T-cell (primary cell): ENCODE data around the gene RYR2. TPM values are rescaled to one million over a fixed set of nuclear protein-coding genes. Genes with fewer than 3 reads are reported as not detected.

Experiments used
- ATAC-seq, 4 experiments: fragments of 200-7000 bp in 3 of 4; fragments of 150-1000 bp in 1 of 4; cut with Tn5 transposase; replicated peaks in 1 of 4; 1 replicate in 3 of 4; 2 replicates in 1 of 4; pipeline ENCODE4 v1.10.0; 2021; ENCODE audit warnings: moderate library complexity in 3 of 4, mild to moderate bottlenecking in 2 of 4, moderate number of reproducible peaks in 1 of 4
- CTCF ChIA-PET, 2 donors: fragments of 300-600 bp; sonication (Branson Sonifier 250); formaldehyde crosslinking; loops; one replicate each; lab custom pipeline; 2022; ENCODE audit warnings: antibody characterized with exemption in 2 of 2; lab: Charles Lee
- POLR2A ChIA-PET, 2 donors: fragments of 300-600 bp; sonication (Branson Sonifier 250); formaldehyde crosslinking; loops; one replicate each; lab custom pipeline; 2022; ENCODE audit warnings: antibody characterized with exemption in 2 of 2; lab: Charles Lee
- DNase-seq, 35 experiments: peaks; one replicate each; pipeline versions ENCODE4 v3.0.0 to v3.0.0-alpha.2; 2013 to 2023
- H3K27ac ChIP-seq: one replicate; pipeline ENCODE4 v1.5.1; 2013; ENCODE audit warnings: low read length
- H3K27me3 ChIP-seq, 2 experiments: replicated peaks in 1 of 2; 1 replicate in 1 of 2; 2 replicates in 1 of 2; pipeline versions ENCODE4 v1.6.1 to v1.7.0; 2013; ENCODE audit warnings: low read length in 1 of 2, mixed read lengths in 1 of 2; ENCODE audit not compliant: control insufficient read depth in 2 of 2, insufficient read depth in 2 of 2; ENCODE audit errors: extremely low read depth in 1 of 2
- H3K36me3 ChIP-seq, 2 donors: 1 replicate in 1 of 2; 2 replicates in 1 of 2; pipeline versions ENCODE4 v1.6.1 to v1.7.0; 2013; ENCODE audit warnings: low read length in 1 of 2; ENCODE audit not compliant: control insufficient read depth in 2 of 2, insufficient read depth in 1 of 2; ENCODE audit errors: extremely low read depth in 1 of 2
- H3K4me1 ChIP-seq, 2 experiments: 1 replicate in 1 of 2; 2 replicates in 1 of 2; pipeline versions ENCODE4 v1.6.1 to v1.7.0; 2013; ENCODE audit warnings: low read length in 2 of 2, mixed read lengths in 1 of 2; ENCODE audit not compliant: insufficient read depth in 2 of 2, control insufficient read depth in 1 of 2; ENCODE audit errors: extremely low read depth in 1 of 2
- H3K4me3 ChIP-seq, 2 donors: 1 replicate in 1 of 2; 2 replicates in 1 of 2; pipeline versions ENCODE4 v1.5.1 to v1.7.0; 2013; ENCODE audit warnings: mild to moderate bottlenecking in 2 of 2, low read length in 1 of 2, moderate library complexity in 1 of 2; ENCODE audit not compliant: control insufficient read depth in 1 of 2; ENCODE audit errors: extremely low read depth in 1 of 2
- H3K9me3 ChIP-seq: 2 replicates; pipeline ENCODE4 v1.7.0; 2013
- H3K27ac Mint-ChIP-seq, 2 donors: one replicate each; pipeline ENCODE4 v1.8.0; 2020 to 2021; ENCODE audit warnings: mild to moderate bottlenecking in 2 of 2, mixed read lengths in 2 of 2
- H3K27me3 Mint-ChIP-seq, 2 donors: one replicate each; pipeline ENCODE4 v1.8.0; 2021 to 2022; ENCODE audit warnings: mixed read lengths in 2 of 2
- H3K36me3 Mint-ChIP-seq: one replicate; pipeline ENCODE4 v1.8.0; 2021; ENCODE audit warnings: mixed read lengths
- H3K4me1 Mint-ChIP-seq, 3 donors: one replicate each; pipeline ENCODE4 v1.8.0; 2020 to 2022; ENCODE audit warnings: mixed read lengths in 3 of 3, mild to moderate bottlenecking in 1 of 3
- H3K4me3 Mint-ChIP-seq, 3 donors: one replicate each; pipeline ENCODE4 v1.8.0; 2020 to 2022; ENCODE audit warnings: mild to moderate bottlenecking in 3 of 3, mixed read lengths in 3 of 3, moderate library complexity in 3 of 3
- H3K9me3 Mint-ChIP-seq, 3 donors: one replicate each; pipeline ENCODE4 v1.8.0; 2020 to 2022; ENCODE audit warnings: mixed read lengths in 3 of 3
- WGBS: methylation state at CpG from one replicate; pipeline ENCODE4 v1.1.5; 2013; ENCODE audit warnings: missing lambda C conversion rate; ENCODE audit not compliant: insufficient coverage; 5-methylcytosine and 5-hydroxymethylcytosine counted together
- total RNA-seq, 35 experiments: library from RNA in 6 of 35; stranded (reverse) in 6 of 35; fragments of 120-200 nt in 1 of 35; gene quantifications; one replicate each; pipeline versions ENCODE4 v1.2.1 to v1.2.4 and lab custom pipeline; 2013 to 2026

Gene RYR2
- total RNA-seq, 5 donors from 2014 or later (not counting 1 experiment from before 2014, with no cell fraction given) = 0.07 to 0.33 (median 0.18) TPM; not detected in 1

DNA sequence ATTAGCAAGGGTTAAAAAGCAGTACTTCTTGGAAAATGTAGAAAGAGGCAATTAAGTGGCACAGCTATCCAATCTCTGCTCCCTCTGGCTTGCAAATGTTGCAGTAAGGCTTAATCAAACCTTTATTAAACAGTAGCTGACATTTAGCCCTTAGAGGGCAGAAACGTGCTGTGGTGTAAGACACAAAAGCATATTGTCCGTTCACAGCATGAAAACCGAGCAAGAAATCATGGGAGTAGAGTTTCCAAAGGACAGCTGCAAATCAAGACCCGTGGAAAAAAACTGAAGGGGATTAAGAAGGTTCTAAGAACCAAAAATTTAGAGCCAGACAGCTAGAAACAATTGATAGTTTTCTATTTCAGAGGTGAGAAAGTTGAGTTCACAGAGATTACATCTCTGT, 835.6 kb downstream of the RYR2 start:
- DNase-seq (no peak), ATAC-seq (no peak)
- Histone ChIP-seq H3K27ac (no peak overlapping the region), H3K27me3 (no peaks in the 10 kb centered on the region), H3K36me3 (no peaks in the 10 kb centered on the region), H3K4me3 (no peak overlapping the region), H3K4me1 (no peaks in the 10 kb centered on the region), H3K9me3 (no peaks in the 10 kb centered on the region)
- CTCF ChIA-PET = no interaction called here
- POLR2A ChIA-PET = no interaction called here
- 69% methylated on average over 4 of the region's 4 CpGs for WGBS
- no peak overlapping the region for H3K4me3 Mint-ChIP-seq
- no peaks in the 10 kb centered on the region for H3K27me3 Mint-ChIP-seq
- H3K27ac Mint-ChIP-seq = no peak overlapping the region
- no peaks in the 10 kb centered on the region for H3K36me3 Mint-ChIP-seq
- no peaks in the 10 kb centered on the region for H3K4me1 Mint-ChIP-seq
- H3K9me3 Mint-ChIP-seq = peaks cover 0 to 6% (median 0%) of the 10 kb centered on the region in 3 donors

DNA sequence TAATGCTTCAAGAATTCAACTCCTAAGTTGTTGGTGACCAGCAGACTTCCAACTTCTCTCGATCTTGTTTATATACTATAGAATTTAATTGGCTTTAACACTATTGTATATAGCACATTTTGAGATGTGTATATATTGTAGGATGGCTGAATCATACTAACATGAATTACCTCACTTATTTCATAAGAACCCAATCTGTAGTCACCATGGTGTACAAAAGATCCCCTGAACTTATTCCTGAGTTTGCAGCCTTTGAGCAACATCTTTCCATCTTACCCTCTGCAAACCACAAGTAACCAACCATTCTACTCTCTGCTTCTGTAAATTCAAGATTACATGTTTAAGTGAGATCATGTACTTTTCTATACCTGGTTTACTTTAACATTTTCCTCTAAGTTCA, 836.4 kb downstream of the RYR2 start:
- Mint-ChIP-seq H3K27ac (no peak overlapping the region), H3K4me3 (no peak overlapping the region), H3K4me1 (no peaks in the 10 kb centered on the region), H3K36me3 (no peaks in the 10 kb centered on the region), H3K27me3 (peaks cover 0 to 3% of the 10 kb centered on the region in 2 donors), H3K9me3 (peaks cover 2 to 6% (median 4%) of the 10 kb centered on the region in 3 donors)
- CTCF ChIA-PET = no interaction called here
- WGBS = no CpG with 5 or more reads among the region's 1 CpG
- H3K36me3 ChIP-seq = no peaks in the 10 kb centered on the region
- H3K27me3 ChIP-seq = no peaks in the 10 kb centered on the region
- ATAC-seq (no peak), DNase-seq (no peak)
- H3K27ac ChIP-seq = no peak overlapping the region
- no peak overlapping the region for H3K4me3 ChIP-seq
- H3K9me3 ChIP-seq = no peaks in the 10 kb centered on the region
- no peaks in the 10 kb centered on the region for H3K4me1 ChIP-seq
- POLR2A ChIA-PET = no interaction called here

DNA sequence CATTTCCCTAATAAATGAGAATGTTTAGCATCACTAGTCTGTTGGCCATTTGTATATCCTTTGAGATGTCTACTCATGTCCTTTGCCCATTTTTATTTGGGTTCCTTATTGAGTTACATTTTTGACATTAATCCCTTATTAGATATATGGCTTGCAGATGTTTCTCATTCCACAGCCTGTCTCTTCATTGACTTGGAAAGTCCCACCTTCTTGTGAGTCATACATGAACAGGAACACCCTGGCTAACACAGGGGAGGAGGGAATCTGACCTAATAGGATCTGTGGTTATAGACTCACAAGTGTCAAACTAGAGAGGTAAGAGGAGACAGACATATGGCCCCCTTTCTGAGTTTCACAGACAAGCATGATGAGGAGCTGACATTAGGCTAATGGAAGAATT, 837.2 kb downstream of the RYR2 start:
- no peak for ATAC-seq
- Mint-ChIP-seq H3K4me3 (no peak overlapping the region), H3K9me3 (peaks cover 2 to 6% (median 4%) of the 10 kb centered on the region in 3 donors), H3K36me3 (no peaks in the 10 kb centered on the region), H3K4me1 (no peaks in the 10 kb centered on the region), H3K27ac (no peak overlapping the region), H3K27me3 (peaks cover 0 to 3% of the 10 kb centered on the region in 2 donors)
- H3K36me3 ChIP-seq = no peaks in the 10 kb centered on the region
- H3K9me3 ChIP-seq = no peaks in the 10 kb centered on the region
- no peak overlapping the region for H3K4me3 ChIP-seq
- ChIA-PET CTCF (no interaction called here), POLR2A (no interaction called here)
- H3K27ac ChIP-seq = no peak overlapping the region
- H3K27me3 ChIP-seq = no peaks in the 10 kb centered on the region
- no peak for DNase-seq
- no peaks in the 10 kb centered on the region for H3K4me1 ChIP-seq

Other genes with a start within 250 kb of the RYR2 start
- gene MTR, start 246.9 kb upstream of the RYR2 start, total RNA-seq = 10 to 100 TPM; 49.8 to 61.5 (median 56.1) TPM
- not detected for gene MT1HL1, start 37.7 kb upstream of the RYR2 start, total RNA-seq